SK-N-SH (cell line): ENCODE data around the gene DOK4. TPM values are rescaled to one million over a fixed set of nuclear protein-coding genes. Genes with fewer than 3 reads are reported as not detected.

Experiments
- CTCF ChIA-PET: fragments of 300-600, 350-600 bp; formaldehyde crosslinking; extraction: SDS; loops from one replicate; lab custom pipeline; 2021; lab: Yijun Ruan, JAX
- POLR2A ChIA-PET: fragments of 350-600 bp; sonication (Branson Sonifier 250); formaldehyde crosslinking; extraction: SDS; loops from one replicate; lab custom pipeline; 2020; ENCODE audit warnings: antibody characterized with exemption, inconsistent platforms; lab: Yijun Ruan, JAX
- DNase-seq: peaks from one replicate; pipeline ENCODE4 v3.0.0; 2012
- H2AFZ ChIP-seq: fragments of 200-600 bp; sonication (generic); 2 replicates; pipeline ENCODE4 v1.8.1; 2016; ENCODE audit warnings: antibody characterized with exemption, mild to moderate bottlenecking, low read depth
- H3F3A ChIP-seq: fragments of 200-600 bp; sonication (generic); replicated peaks from 2 replicates; pipeline ENCODE3; 2016; ENCODE audit warnings: antibody characterized with exemption, mild to moderate bottlenecking; ENCODE audit not compliant: insufficient read depth
- H3K27ac ChIP-seq, 2 experiments: fragments of 200-500 bp in 1 of 2; fragments of 200-600 bp in 1 of 2; sonication (Bioruptor generic) in 1 of 2; sonication (generic), shearing (Covaris generic) in 1 of 2; 2 replicates each; pipeline versions ENCODE4 v1.5.1 to v1.6.1; 2014 to 2016; ENCODE audit warnings: low read depth in 2 of 2, inconsistent platforms in 1 of 2, low read length in 1 of 2, mild to moderate bottlenecking in 1 of 2, mixed read lengths in 1 of 2
- H3K27me3 ChIP-seq: fragments of 200-600 bp; sonication (generic), shearing (Covaris generic); 2 replicates; pipeline ENCODE4 v1.6.1; 2016; ENCODE audit warnings: mixed run types; ENCODE audit not compliant: insufficient read depth
- H3K36me3 ChIP-seq, 2 experiments: fragments of 200-500 bp in 1 of 2; fragments of 200-600 bp in 1 of 2; sonication (Bioruptor generic) in 1 of 2; sonication (generic) in 1 of 2; replicated peaks in 1 of 2; 2 replicates each; pipeline versions ENCODE3 to v1.5.1; 2014 to 2016; ENCODE audit warnings: low read length in 1 of 2, mild to moderate bottlenecking in 1 of 2; ENCODE audit not compliant: insufficient read depth in 2 of 2, control insufficient read depth in 1 of 2
- H3K4me1 ChIP-seq, 2 experiments: fragments of 200-500 bp in 1 of 2; fragments of 200-600 bp in 1 of 2; sonication (Bioruptor generic) in 1 of 2; sonication (generic), shearing (Covaris generic) in 1 of 2; 2 replicates each; pipeline versions ENCODE4 v1.5.1 to v1.6.1; 2014 to 2016; ENCODE audit warnings: low read depth in 1 of 2, low read length in 1 of 2, mixed run types in 1 of 2; ENCODE audit not compliant: insufficient read depth in 2 of 2, control insufficient read depth in 1 of 2
- H3K4me2 ChIP-seq: fragments of 200-600 bp; sonication (generic), shearing (Covaris generic); 2 replicates; pipeline ENCODE4 v1.6.1; 2017; ENCODE audit warnings: mixed run types
- H3K4me3 ChIP-seq, 2 experiments: fragments of 200-500 bp in 1 of 2; fragments of 200-600 bp in 1 of 2; sonication (Bioruptor generic) in 1 of 2; sonication (generic), shearing (Covaris generic) in 1 of 2; 2 replicates each; pipeline versions ENCODE4 v1.5.1 to v1.8.1; 2014 to 2016; ENCODE audit warnings: low read depth in 2 of 2, inconsistent platforms in 1 of 2, low read length in 1 of 2, mild to moderate bottlenecking in 1 of 2, mixed read lengths in 1 of 2, moderate library complexity in 1 of 2
- H3K79me2 ChIP-seq: fragments of 200-600 bp; sonication (generic); 2 replicates; pipeline ENCODE4 v1.8.1; 2017; ENCODE audit warnings: mild to moderate bottlenecking; ENCODE audit not compliant: insufficient read depth
- H3K9ac ChIP-seq: fragments of 200-600 bp; sonication (generic); 2 replicates; pipeline ENCODE4 v1.6.1; 2017; ENCODE audit warnings: mixed run types
- H3K9me2 ChIP-seq: fragments of 200-600 bp; sonication (generic); 2 replicates; pipeline ENCODE4 v1.6.1; 2017; ENCODE audit warnings: mixed run types
- H3K9me3 ChIP-seq: fragments of 200-600 bp; sonication (generic); 2 replicates; pipeline ENCODE4 v1.6.1; 2017; ENCODE audit warnings: mixed run types, mild to moderate bottlenecking, moderate library complexity
- H4K20me1 ChIP-seq: fragments of 200-600 bp; sonication (generic); 2 replicates; pipeline ENCODE4 v1.6.1; 2017; ENCODE audit warnings: mild to moderate bottlenecking, mixed run types; ENCODE audit not compliant: insufficient read depth
- CHD2 ChIP-seq: fragments of 150-350 bp; IDR thresholded peaks from 2 replicates; pipeline ENCODE4 v1.6.1; 2018; ENCODE audit warnings: low read length; ENCODE audit not compliant: partially characterized antibody
- CTCF ChIP-seq: fragments of 200-600 bp; sonication (generic); IDR thresholded peaks from 2 replicates; pipeline ENCODE4 v1.6.1; 2017; ENCODE audit warnings: antibody characterized with exemption, mild to moderate bottlenecking, moderate library complexity
- ELF1 ChIP-seq: IDR thresholded peaks from 2 replicates; pipeline ENCODE4 v1.4.0; 2012
- EP300 ChIP-seq, 2 experiments: IDR thresholded peaks; 2 replicates each; pipeline versions ENCODE4 v1.4.0 to v1.6.1; 2012; ENCODE audit warnings: borderline replicate concordance in 1 of 2, low read depth in 1 of 2, low read length in 1 of 2
- FOXJ3 ChIP-seq: sonication (generic); formaldehyde crosslinking; IDR thresholded peaks from 2 replicates; pipeline ENCODE4 v1.5.1; 2020; ENCODE audit warnings: mild to moderate bottlenecking, missing genetic modification reagents
- GABPA ChIP-seq: IDR thresholded peaks from 2 replicates; pipeline ENCODE4 v1.4.0; 2012; ENCODE audit warnings: low read depth, mild to moderate bottlenecking
- JUND ChIP-seq: IDR thresholded peaks from 2 replicates; pipeline ENCODE4 v1.4.0; 2012
- MXI1 ChIP-seq: IDR thresholded peaks from 2 replicates; pipeline ENCODE4 v1.6.1; 2012; ENCODE audit warnings: mild to moderate bottlenecking, low read depth, low read length, improper control_type of control experiment
- POLR2AphosphoS5 ChIP-seq: IDR thresholded peaks from 2 replicates; pipeline ENCODE4 v1.6.1; 2012; ENCODE audit warnings: low read depth, low read length
- RAD21 ChIP-seq: IDR thresholded peaks from 2 replicates; pipeline ENCODE4 v1.6.1; 2012; ENCODE audit warnings: mild to moderate bottlenecking, low read length
- RCOR1 ChIP-seq: fragments of 150-350 bp; IDR thresholded peaks from 2 replicates; pipeline ENCODE4 v1.6.1; 2017; ENCODE audit warnings: antibody characterized with exemption, low read length
- REST ChIP-seq: IDR thresholded peaks from 2 replicates; pipeline ENCODE4 v1.6.1; 2012; ENCODE audit warnings: mild to moderate bottlenecking, low read depth, low read length, moderate library complexity
- RFX5 ChIP-seq: IDR thresholded peaks from 2 replicates; pipeline ENCODE4 v1.6.1; 2012; ENCODE audit warnings: mild to moderate bottlenecking, improper control_type of control experiment, low read length
- SMC3 ChIP-seq: IDR thresholded peaks from 2 replicates; pipeline ENCODE4 v1.6.1; 2012; ENCODE audit warnings: low read depth, low read length, improper control_type of control experiment
- TEAD4 ChIP-seq: IDR thresholded peaks from 2 replicates; pipeline ENCODE4 v1.4.0; 2012; ENCODE audit warnings: mild to moderate bottlenecking, borderline replicate concordance; ENCODE audit not compliant: insufficient read depth
- USF2 ChIP-seq: fragments of 150-350 bp; IDR thresholded peaks from 2 replicates; pipeline ENCODE4 v1.6.1; 2017; ENCODE audit warnings: antibody characterized with exemption, low read length, low read depth, borderline replicate concordance
- YY1 ChIP-seq: IDR thresholded peaks from 2 replicates; pipeline ENCODE4 v1.4.0; 2012; ENCODE audit warnings: low read depth, mild to moderate bottlenecking
- WGBS: methylation state at CpG from one replicate; pipeline ENCODE4 v1.1.6; 2017; ENCODE audit warnings: low lambda C conversion rate; 5-methylcytosine and 5-hydroxymethylcytosine counted together
- polyA plus RNA-seq, 3 experiments: library from polyadenylated mRNA; depleted of rRNA; stranded (reverse); fragments of >200 nt; gene quantifications; 2 replicates each; pipeline ENCODE4 v1.2.3, GENCODE V29; 2012
- TF ChIP-seq, protein P1 (sequence below): IDR thresholded peaks from 2 replicates; pipeline ENCODE4; 2012

The DOK4 gene
- polyA plus RNA-seq, 1 of the 3 experiments (the other 2 are of a cell fraction): 28.4 TPM

DNA sequence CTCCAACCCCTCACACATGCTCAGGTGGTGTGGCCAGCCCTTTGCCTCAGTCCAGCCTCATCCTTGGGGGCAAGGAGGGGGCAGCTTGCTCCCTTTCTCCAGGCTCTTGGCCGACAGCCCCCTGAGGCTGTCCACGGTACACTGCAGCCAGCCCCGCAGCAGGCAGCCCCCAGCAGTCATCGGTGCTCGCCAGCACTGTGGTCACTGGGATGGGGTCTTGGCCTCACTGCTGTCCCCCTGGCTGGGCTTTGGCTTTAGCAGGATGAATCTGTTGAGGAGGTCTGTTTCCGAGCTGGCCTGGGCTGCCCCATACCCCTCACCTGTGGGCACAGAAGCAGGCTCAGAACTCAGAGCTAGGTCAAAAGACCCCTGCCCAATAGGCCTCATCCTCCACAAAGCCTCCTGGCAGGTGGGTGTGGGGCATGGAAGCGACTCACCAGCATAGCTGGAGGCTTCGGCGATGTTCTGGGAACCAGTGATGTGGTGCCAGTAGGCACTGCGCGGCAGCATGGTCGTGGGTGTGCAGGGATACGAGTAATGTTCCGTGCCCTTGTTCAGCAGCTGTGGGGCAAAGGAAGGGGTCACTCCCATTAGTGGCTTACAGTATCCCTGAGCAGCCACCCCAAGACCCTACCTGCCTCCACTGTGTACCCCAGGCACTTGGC lies 13.0 kb downstream of the DOK4 start:
- Histone ChIP-seq H3K9me3 (no peaks in the 10 kb centered on the region), H3K4me3 (no peak overlapping the region), H3K79me2 (peaks cover 7% of the 10 kb centered on the region; the same call in 1 of the 2 replicates), H3K27ac (peak overlapping the region in 1 of 2 experiments; percentile 95; a peak in 2 of 4 replicates), H3K4me2 (no peak overlapping the region), H3K9ac (no peak overlapping the region), H2AFZ (no peak overlapping the region), H3F3A (peaks cover 4% of the 10 kb centered on the region), H3K9me2 (no peaks in the 10 kb centered on the region), H4K20me1 (0 out of 2 replicates have a peak, but pooled peaks cover 9% of the 10 kb centered on the region), H3K27me3 (no peaks in the 10 kb centered on the region), H3K4me1 (peaks cover 0 to 86% of the 10 kb centered on the region in 2 experiments; a peak in 2 of 4 replicates), H3K36me3 (peaks cover 27 to 62% of the 10 kb centered on the region in 2 experiments)
- 91% methylated on average over 4 of the region's 14 CpGs for WGBS
- POLR2A ChIA-PET: interaction anchor here (1.5 to 5.1 kb wide), 5 partner anchors 10 to 41 kb away, joined by 7 to 52 read pairs (median 10); partner anchors contain the start of genes CIAPIN1, COQ9, DOK4 and POLR2C
- CTCF ChIA-PET: interaction anchor here (0.9 to 21.0 kb wide), 6 partner anchors 9 to 54 kb away, joined by 3 to 354 read pairs (median 7); partner anchors contain the start of gene POLR2C
- TF ChIP-seq USF2: no peak
- TF ChIP-seq MXI1: no peak
- no peak for TF ChIP-seq YY1
- TF ChIP-seq TEAD4: no peak
- no peak for TF ChIP-seq CHD2
- TF ChIP-seq RCOR1: no peak
- TF ChIP-seq GABPA: no peak
- TF ChIP-seq, protein P1, sequence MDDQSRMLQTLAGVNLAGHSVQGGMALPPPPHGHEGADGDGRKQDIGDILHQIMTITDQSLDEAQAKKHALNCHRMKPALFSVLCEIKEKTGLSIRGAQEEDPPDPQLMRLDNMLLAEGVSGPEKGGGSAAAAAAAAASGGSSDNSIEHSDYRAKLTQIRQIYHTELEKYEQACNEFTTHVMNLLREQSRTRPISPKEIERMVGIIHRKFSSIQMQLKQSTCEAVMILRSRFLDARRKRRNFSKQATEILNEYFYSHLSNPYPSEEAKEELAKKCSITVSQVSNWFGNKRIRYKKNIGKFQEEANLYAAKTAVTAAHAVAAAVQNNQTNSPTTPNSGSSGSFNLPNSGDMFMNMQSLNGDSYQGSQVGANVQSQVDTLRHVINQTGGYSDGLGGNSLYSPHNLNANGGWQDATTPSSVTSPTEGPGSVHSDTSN: no peak
- no peak for DNase-seq

DNA sequence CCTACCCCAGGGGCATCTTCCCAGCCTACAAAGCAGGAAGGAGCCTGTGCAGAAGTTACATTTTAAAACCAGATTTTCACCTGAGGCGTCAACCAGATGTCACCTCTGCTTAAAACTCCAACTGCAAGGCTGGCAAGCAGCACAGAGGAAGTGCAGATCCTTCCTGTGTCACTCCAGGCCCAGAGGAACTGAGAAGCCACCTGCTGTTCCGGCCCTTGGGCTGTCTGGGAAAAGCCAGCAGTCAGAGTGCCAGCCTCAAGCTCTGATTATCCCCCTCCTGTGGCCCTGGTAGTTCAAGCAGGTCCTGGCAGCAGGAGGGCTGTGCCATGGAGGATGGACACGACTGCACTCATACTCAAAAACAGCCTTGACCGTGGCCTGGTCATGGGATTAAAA lies 13.6 kb downstream of the DOK4 start:
- 74% methylated on average over 4 of the region's 4 CpGs for WGBS
- peak; percentile 81 for DNase-seq
- Histone ChIP-seq H3K27me3 (no peaks in the 10 kb centered on the region), H3K9me2 (no peaks in the 10 kb centered on the region), H3K4me2 (no peak overlapping the region), H4K20me1 (0 out of 2 replicates have a peak, but pooled peaks cover 9% of the 10 kb centered on the region), H3K9me3 (no peaks in the 10 kb centered on the region), H3F3A (peaks cover 4% of the 10 kb centered on the region), H3K36me3 (peaks cover 33 to 69% of the 10 kb centered on the region in 2 experiments), H3K4me1 (peaks cover 0 to 80% of the 10 kb centered on the region in 2 experiments; a peak in 2 of 4 replicates), H3K27ac (peak overlapping the region in 1 of 2 experiments; percentile 95; a peak in 2 of 4 replicates), H2AFZ (no peak overlapping the region), H3K79me2 (peaks cover 7% of the 10 kb centered on the region; the same call in 1 of the 2 replicates), H3K9ac (no peak overlapping the region), H3K4me3 (no peak overlapping the region)
- ChIA-PET CTCF (interaction anchor here (1.4 to 21.0 kb wide), 6 partner anchors 9 to 54 kb away, joined by 4 to 354 read pairs (median 9); partner anchors contain the start of gene POLR2C), POLR2A (interaction anchor here (1.0 to 5.1 kb wide), 8 partner anchors 9 to 55 kb away, joined by 3 to 52 read pairs (median 8); partner anchors contain the start of genes CIAPIN1, COQ9, DOK4 and POLR2C)
- TF ChIP-seq EP300 (IDR thresholded peaks at IDR 0.05; ENCODE audit: borderline replicate concordance in 1 of 2, low read depth in 1 of 2, low read length in 1 of 2) (peak in 1 of 2 experiments; percentile 92; a peak in 2 of 4 replicates), REST (no peak), POLR2AphosphoS5 (no peak), ELF1 (no peak), FOXJ3 (CRISPR knock-in tag) (peak; percentile 92), RFX5 (no peak), CHD2 (peak; percentile 50), JUND (no peak), SMC3 (0 out of 2 replicates have a peak, but pooled peaks have one; percentile 7), CTCF (no peak), RAD21 (peak; percentile 28), MXI1 (no peak)
